HG03280 (cell line): ENCODE measurements around the gene MED13L.

Source experiments
- ATAC-seq: cut with Tn5 transposase; IDR thresholded peaks from one replicate; pipeline ENCODE4 v1.9.1; 2021; ENCODE audit warnings: mild to moderate bottlenecking, moderate library complexity; ENCODE audit not compliant: unreplicated experiment

Gene MED13L

GRCh38 chr12:116159593-116160200, 117.8 kb downstream of the MED13L start:
- no peak for ATAC-seq

GRCh38 chr12:116159175-116159574, 118.3 kb downstream of the MED13L start:
- ATAC-seq, result no peak

GRCh38 chr12:116157845-116158267, 119.6 kb downstream of the MED13L start:
- ATAC-seq, result no peak

GRCh38 chr12:116156614-116157013, 120.9 kb downstream of the MED13L start:
- ATAC-seq, result no peak

GRCh38 chr12:116155383-116155782, 122.1 kb downstream of the MED13L start:
- ATAC-seq, result no peak

GRCh38 chr12:116153983-116154382, 123.5 kb downstream of the MED13L start:
- ATAC-seq, result no peak

GRCh38 chr12:116153113-116153512, 124.4 kb downstream of the MED13L start:
- ATAC-seq, result no peak

GRCh38 chr12:116152268-116152667, 125.2 kb downstream of the MED13L start:
- no peak for ATAC-seq

GRCh38 chr12:116150452-116150851, 127.0 kb downstream of the MED13L start:
- no peak for ATAC-seq

GRCh38 chr12:116150001-116150400, 127.5 kb downstream of the MED13L start:
- ATAC-seq, result no peak

- ATAC-seq, result no peak
Measured at GRCh38 chr12:116148844-116149243, 128.6 kb downstream of the MED13L start.

- ATAC-seq, result no peak
Measured at GRCh38 chr12:116146386-116146785, 131.1 kb downstream of the MED13L start.

- ATAC-seq, result no peak
Measured at GRCh38 chr12:116145451-116145850, 132.0 kb downstream of the MED13L start.

- ATAC-seq, result no peak
Measured at GRCh38 chr12:116144384-116144783, 133.1 kb downstream of the MED13L start.

GRCh38 chr12:116143909-116144308, 133.6 kb downstream of the MED13L start:
- no peak for ATAC-seq

GRCh38 chr12:116142936-116143898, 134.3 kb downstream of the MED13L start:
- ATAC-seq, result no peak

GRCh38 chr12:116141833-116142162, 135.7 kb downstream of the MED13L start:
- no peak for ATAC-seq

GRCh38 chr12:116141110-116141832, 136.2 kb downstream of the MED13L start:
- ATAC-seq, result no peak

- no peak for ATAC-seq
Measured at GRCh38 chr12:116140529-116140928, 137.0 kb downstream of the MED13L start.

GRCh38 chr12:116138781-116139180, 138.7 kb downstream of the MED13L start:
- no peak for ATAC-seq

- ATAC-seq, result no peak
Measured at GRCh38 chr12:116138364-116138763, 139.1 kb downstream of the MED13L start.

- ATAC-seq, result no peak
Measured at GRCh38 chr12:116137318-116137717, 140.2 kb downstream of the MED13L start.
